HEK293 (cell line): Measurements from ENCODE around the gene BRD3.

Source experiments
- BCL6B ChIP-seq: fragments of 450-650 bp; formaldehyde crosslinking; IDR thresholded peaks from 2 replicates; pipeline ENCODE4 v1.5.1; 2017; ENCODE audit warnings: missing biosample characterization, missing genetic modification characterization
- GLI4 ChIP-seq: fragments of 450-650 bp; formaldehyde crosslinking; IDR thresholded peaks from 2 replicates; pipeline ENCODE4 v1.5.1; 2016; ENCODE audit warnings: missing biosample characterization, missing genetic modification characterization
- IKZF3 ChIP-seq: fragments of 450-650 bp; IDR thresholded peaks from 2 replicates; pipeline ENCODE4 v1.5.0; 2018; ENCODE audit warnings: missing biosample characterization, mild to moderate bottlenecking, missing genetic modification characterization, moderate library complexity
- MZF1 ChIP-seq: fragments of 450-650 bp; formaldehyde crosslinking; IDR thresholded peaks from 2 replicates; pipeline ENCODE4 v1.5.1; 2017; ENCODE audit warnings: missing biosample characterization, missing genetic modification characterization, borderline replicate concordance
- PBX3 ChIP-seq: sonication (generic); formaldehyde crosslinking; IDR thresholded peaks from 2 replicates; pipeline ENCODE4 v1.8.1; 2022; ENCODE audit warnings: mild to moderate bottlenecking, moderate library complexity, missing genetic modification reagents
- YY2 ChIP-seq: fragments of 450-650 bp; formaldehyde crosslinking; IDR thresholded peaks from 2 replicates; pipeline ENCODE4 v1.5.1; 2016; ENCODE audit warnings: missing biosample characterization, missing genetic modification characterization
- ZBTB11 ChIP-seq: fragments of 450-650 bp; formaldehyde crosslinking; conservative IDR thresholded peaks from 2 replicates; pipeline ENCODE4 v1.5.1; 2016; ENCODE audit warnings: low read depth, missing biosample characterization, missing genetic modification characterization
- ZBTB8A ChIP-seq: fragments of 450-650 bp; formaldehyde crosslinking; IDR thresholded peaks from 2 replicates; pipeline ENCODE4 v1.5.1; 2016; ENCODE audit warnings: missing biosample characterization, missing genetic modification characterization
- ZEB2 ChIP-seq: fragments of 450-650 bp; formaldehyde crosslinking; IDR thresholded peaks from 2 replicates; pipeline ENCODE4 v1.5.1; 2016; ENCODE audit warnings: missing biosample characterization, missing genetic modification characterization
- ZFP41 ChIP-seq: fragments of 450-650 bp; formaldehyde crosslinking; IDR thresholded peaks from 2 replicates; pipeline ENCODE4 v1.5.1; 2016; ENCODE audit warnings: missing biosample characterization, missing genetic modification characterization, borderline replicate concordance
- ZNF16 ChIP-seq: fragments of 450-650 bp; formaldehyde crosslinking; IDR thresholded peaks from 2 replicates; pipeline ENCODE4 v1.5.1; 2016; ENCODE audit warnings: low read depth, missing biosample characterization, missing genetic modification characterization
- ZNF169 ChIP-seq: fragments of 450-650 bp; formaldehyde crosslinking; IDR thresholded peaks from 2 replicates; pipeline ENCODE4 v1.5.1; 2016; ENCODE audit warnings: missing biosample characterization, missing genetic modification characterization
- ZNF174 ChIP-seq: fragments of 450-650 bp; formaldehyde crosslinking; IDR thresholded peaks from 2 replicates; pipeline ENCODE4 v1.5.0; 2017; ENCODE audit warnings: missing biosample characterization, mild to moderate bottlenecking, missing genetic modification characterization
- ZNF18 ChIP-seq: fragments of 450-650 bp; formaldehyde crosslinking; IDR thresholded peaks from 2 replicates; pipeline ENCODE4 v1.5.1; 2016; ENCODE audit warnings: missing biosample characterization, missing genetic modification characterization
- ZNF184 ChIP-seq: fragments of 450-650 bp; IDR thresholded peaks from 2 replicates; pipeline ENCODE4 v1.5.1; 2018; ENCODE audit warnings: missing biosample characterization, mild to moderate bottlenecking, missing genetic modification characterization
- ZNF23 ChIP-seq: fragments of 450-650 bp; formaldehyde crosslinking; IDR thresholded peaks from 2 replicates; pipeline ENCODE4 v1.5.1; 2016; ENCODE audit warnings: missing biosample characterization, missing genetic modification characterization, borderline replicate concordance
- ZNF26 ChIP-seq: fragments of 450-650 bp; formaldehyde crosslinking; IDR thresholded peaks from 2 replicates; pipeline ENCODE4 v1.5.1; 2016; ENCODE audit warnings: missing biosample characterization, missing genetic modification characterization
- ZNF266 ChIP-seq: fragments of 450-650 bp; formaldehyde crosslinking; IDR thresholded peaks from 2 replicates; pipeline ENCODE4 v1.5.1; 2016; ENCODE audit warnings: missing biosample characterization, missing genetic modification characterization, low read depth
- ZNF292 ChIP-seq: fragments of 450-650 bp; formaldehyde crosslinking; IDR thresholded peaks from 2 replicates; pipeline ENCODE4 v1.5.1; 2016; ENCODE audit warnings: low read depth, missing biosample characterization, missing genetic modification characterization, borderline replicate concordance
- ZNF366 ChIP-seq: fragments of 450-650 bp; formaldehyde crosslinking; conservative IDR thresholded peaks from 2 replicates; pipeline ENCODE4 v1.5.1; 2016; ENCODE audit warnings: missing biosample characterization, missing genetic modification characterization
- ZNF423 ChIP-seq: fragments of 450-650 bp; formaldehyde crosslinking; IDR thresholded peaks from 2 replicates; pipeline ENCODE4 v1.5.1; 2016; ENCODE audit warnings: missing biosample characterization, missing genetic modification characterization
- ZNF426 ChIP-seq: fragments of 450-650 bp; formaldehyde crosslinking; IDR thresholded peaks from 2 replicates; pipeline ENCODE4 v1.5.1; 2017; ENCODE audit warnings: missing biosample characterization, missing genetic modification characterization, mild to moderate bottlenecking, inconsistent platforms, moderate library complexity
- ZNF621 ChIP-seq: fragments of 450-650 bp; formaldehyde crosslinking; IDR thresholded peaks from 2 replicates; pipeline ENCODE4 v1.5.1; 2017; ENCODE audit warnings: missing biosample characterization, missing genetic modification characterization
- ZNF623 ChIP-seq: fragments of 450-650 bp; formaldehyde crosslinking; IDR thresholded peaks from 2 replicates; pipeline ENCODE4 v1.5.1; 2016; ENCODE audit warnings: missing biosample characterization, missing genetic modification characterization
- ZNF664 ChIP-seq: fragments of 450-650 bp; formaldehyde crosslinking; IDR thresholded peaks from 2 replicates; pipeline ENCODE4 v1.5.1; 2016; ENCODE audit warnings: missing biosample characterization, missing genetic modification characterization
- ZNF785 ChIP-seq: fragments of 450-650 bp; formaldehyde crosslinking; IDR thresholded peaks from 2 replicates; pipeline ENCODE4 v1.5.1; 2016; ENCODE audit warnings: missing biosample characterization, missing genetic modification characterization
- ZSCAN23 ChIP-seq: fragments of 450-650 bp; formaldehyde crosslinking; IDR thresholded peaks from 2 replicates; pipeline ENCODE4 v1.5.1; 2016; ENCODE audit warnings: missing biosample characterization, missing genetic modification characterization

BRD3 gene

GRCh38 chr9:134024828-134025605, 42.8 kb downstream of the BRD3 start, which contains the start of gene BRD3OS (continued):
- TF ChIP-seq PBX3, result 0 out of 2 replicates have a peak, but pooled peaks have one; percentile 67
- no peak for TF ChIP-seq ZNF292 (tag by site-specific recombination)
- TF ChIP-seq ZNF623 (tag by site-specific recombination), result no peak
- TF ChIP-seq IKZF3 (tag by site-specific recombination), result 0 out of 2 replicates have a peak, but pooled peaks have one; percentile 10
- 0 out of 2 replicates have a peak, but pooled peaks have one; percentile 16 for TF ChIP-seq ZNF785 (tag by site-specific recombination)
- TF ChIP-seq ZNF23 (tag by site-specific recombination), result no peak
- no peak for TF ChIP-seq ZNF18
- TF ChIP-seq ZNF174 (tag by site-specific recombination), result no peak
- no peak for TF ChIP-seq ZNF26 (tag by site-specific recombination)
- no peak for TF ChIP-seq ZSCAN23 (tag by site-specific recombination)
- no peak; the same call in 1 of the 2 replicates for TF ChIP-seq ZBTB8A (tag by site-specific recombination)
- no peak for TF ChIP-seq BCL6B (tag by site-specific recombination)
- no peak for TF ChIP-seq YY2 (tag by site-specific recombination)
- TF ChIP-seq ZNF169, result no peak
- TF ChIP-seq ZBTB11 (tag by site-specific recombination), result no peak
- 0 out of 2 replicates have a peak, but pooled peaks have one; percentile 35 for TF ChIP-seq GLI4 (tag by site-specific recombination)
- no peak for TF ChIP-seq ZNF426 (tag by site-specific recombination)
- no peak for TF ChIP-seq ZNF423
- TF ChIP-seq ZFP41 (tag by site-specific recombination), result no peak
- TF ChIP-seq MZF1, result no peak
- TF ChIP-seq ZNF266 (tag by site-specific recombination), result no peak
- no peak for TF ChIP-seq ZNF184 (tag by site-specific recombination)
- TF ChIP-seq ZNF366 (tag by site-specific recombination), result peak; percentile 79
- no peak for TF ChIP-seq ZNF664
- TF ChIP-seq ZNF621 (tag by site-specific recombination), result no peak
- TF ChIP-seq ZEB2 (tag by site-specific recombination), result no peak
- no peak for TF ChIP-seq ZNF16
- TF ChIP-seq, all 188 proteins: peak for 26
